H1 (cell line): ENCODE data around the gene PRUNE1. TPM values are rescaled to one million over a fixed set of nuclear protein-coding genes. Genes with fewer than 3 reads are reported as not detected.

ENCODE experiments used
- CTCF ChIA-PET: fragments of 300-600 bp; sonication (Branson Sonifier 250); formaldehyde crosslinking; loops from one replicate; lab custom pipeline; 2021; ENCODE audit not compliant: partially characterized antibody; lab: Charles Lee
- POLR2A ChIA-PET: fragments of 300-600 bp; sonication (Branson Sonifier 250); formaldehyde crosslinking; loops from one replicate; lab custom pipeline; 2021; ENCODE audit warnings: inconsistent platforms; ENCODE audit not compliant: partially characterized antibody; lab: Charles Lee
- DNase-seq, 2 experiments: peaks; one replicate each; pipeline versions ENCODE4 v3.0.0 to v3.0.0-alpha.2; 2010 to 2022; ENCODE audit warnings: low spot score in 2 of 2, low read depth in 1 of 2, mixed read lengths in 1 of 2
- FAIRE-seq: peaks from 2 replicates; lab custom pipeline; 2011; peaks lifted over from hg19 to GRCh38; lab: Jason Lieb, UNC
- H2AFZ ChIP-seq: 2 replicates; pipeline ENCODE4 v1.8.1; 2012; ENCODE audit warnings: low read length, inconsistent platforms
- H2AK5ac ChIP-seq: 2 replicates; pipeline ENCODE4 v1.6.1; 2013; ENCODE audit warnings: low read depth, low read length
- H2BK120ac ChIP-seq: replicated peaks from 2 replicates; pipeline ENCODE3; 2013; ENCODE audit warnings: low read depth, low read length, inconsistent platforms
- H2BK12ac ChIP-seq: 2 replicates; pipeline ENCODE4 v1.6.1; 2013; ENCODE audit warnings: low read depth, low read length
- H2BK15ac ChIP-seq: 2 replicates; pipeline ENCODE4 v1.6.1; 2013; ENCODE audit warnings: low read length
- H2BK20ac ChIP-seq: 2 replicates; pipeline ENCODE4 v1.6.1; 2013; ENCODE audit warnings: low read length
- H2BK5ac ChIP-seq: 2 replicates; pipeline ENCODE4 v1.6.1; 2013; ENCODE audit warnings: low read depth, low read length
- H3K14ac ChIP-seq: 2 replicates; pipeline ENCODE4 v1.6.1; 2013; ENCODE audit warnings: inconsistent platforms; ENCODE audit not compliant: insufficient read length
- H3K18ac ChIP-seq: 2 replicates; pipeline ENCODE4 v1.6.1; 2013; ENCODE audit warnings: low read length; ENCODE audit errors: extremely low read depth
- H3K23ac ChIP-seq: 2 replicates; pipeline ENCODE4 v1.6.1; 2013; ENCODE audit warnings: inconsistent platforms; ENCODE audit not compliant: insufficient read length
- H3K23me2 ChIP-seq: 2 replicates; pipeline ENCODE4 v1.6.1; 2013; ENCODE audit warnings: low read depth, low read length
- H3K27ac ChIP-seq: 2 replicates; pipeline ENCODE4 v1.6.1; 2011; ENCODE audit warnings: low read depth, low read length, inconsistent platforms
- H3K27me3 ChIP-seq, 4 experiments: replicated peaks in 1 of 4; 1 replicate in 1 of 4; 2 replicates in 3 of 4; pipeline versions ENCODE4 v1.6.1 to v1.8.1; 2011 to 2013; ENCODE audit warnings: low read length in 3 of 4, mild to moderate bottlenecking in 3 of 4, inconsistent platforms in 2 of 4, mixed read lengths in 2 of 4, moderate library complexity in 1 of 4; ENCODE audit not compliant: control insufficient read depth in 3 of 4, insufficient read depth in 3 of 4; ENCODE audit errors: extremely low read depth in 1 of 4
- H3K36me3 ChIP-seq, 4 experiments: 2 replicates each; pipeline versions ENCODE4 v1.6.1 to v1.8.1; 2011 to 2013; ENCODE audit warnings: mild to moderate bottlenecking in 4 of 4, low read length in 3 of 4, moderate library complexity in 2 of 4, control low read depth in 1 of 4, inconsistent platforms in 1 of 4; ENCODE audit not compliant: insufficient read depth in 4 of 4, control insufficient read depth in 2 of 4
- H3K4ac ChIP-seq: replicated peaks from 2 replicates; pipeline ENCODE3; 2013; ENCODE audit warnings: low read length, low read depth, mixed read lengths, inconsistent platforms; ENCODE audit not compliant: insufficient read length
- H3K4me1 ChIP-seq, 4 experiments: replicated peaks in 1 of 4; 1 replicate in 1 of 4; 2 replicates in 3 of 4; pipeline versions ENCODE4 v1.6.1 to v1.8.1; 2011 to 2013; ENCODE audit warnings: low read length in 3 of 4, inconsistent platforms in 2 of 4, mixed read lengths in 1 of 4; ENCODE audit not compliant: insufficient read depth in 4 of 4, control insufficient read depth in 3 of 4
- H3K4me2 ChIP-seq, 2 experiments: 2 replicates each; pipeline versions ENCODE4 v1.6.1 to v1.8.1; 2011 to 2013; ENCODE audit warnings: low read depth in 2 of 2, low read length in 2 of 2, control low read depth in 1 of 2, inconsistent platforms in 1 of 2, mild to moderate bottlenecking in 1 of 2; ENCODE audit not compliant: insufficient read depth in 1 of 2
- H3K4me3 ChIP-seq, 4 experiments: fragments of 200-600, 300-600 bp in 1 of 4; sonication (generic), shearing (Covaris generic), sonication (Bioruptor Twin) in 1 of 4; 2 replicates each; pipeline versions ENCODE4 v1.5.1 to v1.8.1; 2011 to 2016; ENCODE audit warnings: low read length in 4 of 4, low read depth in 3 of 4, control low read depth in 2 of 4, inconsistent platforms in 2 of 4, mild to moderate bottlenecking in 2 of 4, mixed read lengths in 1 of 4, moderate library complexity in 1 of 4; ENCODE audit not compliant: insufficient read depth in 2 of 4; ENCODE audit errors: extremely low read depth in 1 of 4
- H3K56ac ChIP-seq: replicated peaks from 2 replicates; pipeline ENCODE3; 2013; ENCODE audit warnings: low read depth, mild to moderate bottlenecking, mixed read lengths, low read length, inconsistent platforms; ENCODE audit not compliant: insufficient read length
- H3K79me1 ChIP-seq: 2 replicates; pipeline ENCODE4 v1.6.1; 2013; ENCODE audit warnings: low read depth, low read length, control low read depth
- H3K79me2 ChIP-seq, 2 experiments: 2 replicates each; pipeline versions ENCODE4 v1.6.1 to v1.8.1; 2012 to 2013; ENCODE audit warnings: low read length in 2 of 2, mild to moderate bottlenecking in 2 of 2, inconsistent platforms in 1 of 2; ENCODE audit not compliant: insufficient read depth in 2 of 2, control insufficient read depth in 1 of 2
- H3K9ac ChIP-seq, 4 experiments: replicated peaks in 1 of 4; 1 replicate in 1 of 4; 2 replicates in 3 of 4; pipeline versions ENCODE4 v1.6.1 to v1.8.1; 2011 to 2013; ENCODE audit warnings: low read depth in 3 of 4, low read length in 3 of 4, control low read depth in 2 of 4, mild to moderate bottlenecking in 2 of 4, moderate library complexity in 2 of 4, inconsistent platforms in 1 of 4; ENCODE audit errors: extremely low read depth in 1 of 4
- H3K9me3 ChIP-seq, 2 experiments: 2 replicates each; pipeline versions ENCODE4 v1.6.1 to v1.8.1; 2012 to 2013; ENCODE audit warnings: mild to moderate bottlenecking in 2 of 2, moderate library complexity in 2 of 2, control low read depth in 1 of 2, inconsistent platforms in 1 of 2, low read depth in 1 of 2, low read length in 1 of 2, mixed read lengths in 1 of 2; ENCODE audit not compliant: insufficient read depth in 2 of 2
- H4K20me1 ChIP-seq, 2 experiments: replicated peaks in 1 of 2; 2 replicates each; pipeline versions ENCODE3 to v1.8.1; 2011 to 2013; ENCODE audit warnings: inconsistent platforms in 2 of 2, low read length in 2 of 2, mild to moderate bottlenecking in 1 of 2; ENCODE audit not compliant: insufficient read depth in 2 of 2, control insufficient read depth in 1 of 2
- H4K5ac ChIP-seq: 2 replicates; pipeline ENCODE4 v1.6.1; 2013; ENCODE audit warnings: low read length, low read depth, mixed read lengths, inconsistent platforms; ENCODE audit not compliant: insufficient read length
- H4K8ac ChIP-seq: 2 replicates; pipeline ENCODE4 v1.8.0; 2013; ENCODE audit warnings: mild to moderate bottlenecking, moderate library complexity, low read length, inconsistent platforms; ENCODE audit not compliant: insufficient read depth; ENCODE audit errors: extremely low read depth
- H4K91ac ChIP-seq: replicated peaks from 2 replicates; pipeline ENCODE3; 2013; ENCODE audit warnings: low read length, mixed read lengths, inconsistent platforms; ENCODE audit not compliant: insufficient read length
- BCL11A ChIP-seq, 2 experiments: IDR thresholded peaks; one replicate each; pipeline ENCODE4 v1.6.1; 2011; ENCODE audit warnings: low read depth in 2 of 2, low read length in 2 of 2, mild to moderate bottlenecking in 2 of 2
- CHD2 ChIP-seq: IDR thresholded peaks from 2 replicates; pipeline ENCODE4 v1.6.1; 2012; ENCODE audit warnings: low read length, improper control_type of control experiment
- CTBP2 ChIP-seq: IDR thresholded peaks from 2 replicates; pipeline ENCODE4 v1.7.0; 2011; ENCODE audit warnings: borderline replicate concordance, mild to moderate bottlenecking, moderate library complexity, mixed read lengths, low read length; ENCODE audit not compliant: insufficient read depth, insufficient read length
- CTCF ChIP-seq, 3 experiments: IDR thresholded peaks; 1 replicate in 2 of 3; 2 replicates in 1 of 3; pipeline versions ENCODE4 v1.5.1 to v1.6.1; 2011; ENCODE audit warnings: low read length in 3 of 3, mild to moderate bottlenecking in 3 of 3, inconsistent platforms in 2 of 3, low read depth in 1 of 3, moderate library complexity in 1 of 3; ENCODE audit not compliant: insufficient read depth in 1 of 3; ENCODE audit errors: control extremely low read depth in 1 of 3
- EP300 ChIP-seq, 2 experiments: IDR thresholded peaks; 1 replicate in 1 of 2; 2 replicates in 1 of 2; pipeline ENCODE4 v1.6.1; 2011 to 2012; ENCODE audit warnings: low read depth in 2 of 2, low read length in 2 of 2, mild to moderate bottlenecking in 2 of 2, borderline replicate concordance in 1 of 2, inconsistent platforms in 1 of 2, moderate library complexity in 1 of 2
- GTF2F1 ChIP-seq: IDR thresholded peaks from 2 replicates; pipeline ENCODE4 v1.6.1; 2012; ENCODE audit warnings: low read depth, low read length, improper control_type of control experiment, borderline replicate concordance
- KDM1A ChIP-seq: fragments of 200-600, 300-600 bp; sonication (generic); IDR thresholded peaks from 2 replicates; pipeline ENCODE4 v1.7.1; 2016; ENCODE audit warnings: mild to moderate bottlenecking, low read length, borderline replicate concordance
- PHF8 ChIP-seq: fragments of 200-600 bp; sonication (generic); conservative IDR thresholded peaks from 2 replicates; pipeline ENCODE4 v1.7.1; 2012; ENCODE audit warnings: low read depth, mild to moderate bottlenecking, inconsistent platforms, low read length, moderate library complexity
- POLR2AphosphoS5 ChIP-seq: IDR thresholded peaks from 2 replicates; pipeline ENCODE4 v1.6.1; 2011; ENCODE audit warnings: low read depth, low read length
- SIX5 ChIP-seq: IDR thresholded peaks from 2 replicates; pipeline ENCODE4 v1.6.1; 2011; ENCODE audit warnings: mild to moderate bottlenecking, low read depth, low read length
- WGBS, 2 experiments: shearing (Covaris generic) in 1 of 2; methylation state at CpG; one replicate each; pipeline versions ENCODE4 v1.1.6 to v1.1.7; 2013 to 2015; ENCODE audit warnings: low lambda C conversion rate in 2 of 2, mixed read lengths in 2 of 2, inconsistent platforms in 1 of 2, low coverage in 1 of 2, missing lambda C conversion rate in 1 of 2; ENCODE audit not compliant: insufficient replicate concordance in 2 of 2, insufficient coverage in 1 of 2, insufficient read length in 1 of 2; ENCODE audit errors: extremely low coverage in 1 of 2, missing lambda C conversion rate in 1 of 2; 5-methylcytosine and 5-hydroxymethylcytosine counted together
- polyA plus RNA-seq, 7 experiments: library from polyadenylated mRNA; depleted of rRNA in 3 of 7; stranded (reverse) in 5 of 7; unstranded in 2 of 7; fragments of >200 nt in 5 of 7; fragments of 200-250 nt in 2 of 7; gene quantifications; 1 replicate in 5 of 7; 2 replicates in 1 of 7; 4 replicates in 1 of 7; pipeline versions ENCODE4 v1.2.1 to v1.2.3, GENCODE V29; 2011 to 2013; ENCODE audit warnings: missing spikeins in 2 of 7, mixed read lengths in 2 of 7
- total RNA-seq: library from RNA; stranded (reverse); fragmentation: NEBNext Ultra II Directional; extraction: Animal tissue kit (Norgen Biotek cat#: 25700); gene quantifications from 2 replicates; pipeline ENCODE4 v1.2.1, GENCODE V29; 2021

The PRUNE1 gene
- total and polyA plus RNA-seq, 2 of the 8 experiments (the other 6 are each of a cell fraction or from before 2014, with no cell fraction given), result 32.8 to 54.2 TPM

- Histone ChIP-seq H3K4me3 (no peak overlapping the region), H4K20me1 (no peaks in the 10 kb centered on the region), H2AFZ (peak overlapping the region; percentile 60; the same call in 1 of the 2 replicates), H3K9me3 (no peaks in the 10 kb centered on the region), H2BK15ac (no peak overlapping the region), H3K4me1 (peaks cover 0 to 4% (median 0%) of the 10 kb centered on the region in 4 experiments; a peak in 1 of 7 replicates), H3K23me2 (no peaks in the 10 kb centered on the region), H3K27ac (0 out of 2 replicates have a peak overlapping the region, but pooled peaks have one; percentile 51), H3K56ac (no peak overlapping the region), H3K79me1 (no peaks in the 10 kb centered on the region), H3K23ac (no peak overlapping the region), H2BK120ac (no peak overlapping the region), H3K14ac (no peak overlapping the region), H3K9ac (peak overlapping the region in 1 of 4 experiments; percentile 12; a peak in 1 of 7 replicates), H3K4ac (no peak overlapping the region), H2BK5ac (peak overlapping the region; percentile 77), H3K36me3 (peaks cover 0 to 7% (median 5%) of the 10 kb centered on the region in 4 experiments; a peak in 6 of 8 replicates), H4K91ac (no peak overlapping the region), H2BK20ac (no peak overlapping the region; the same call in 1 of the 2 replicates), H4K5ac (no peak overlapping the region), H3K18ac (peak overlapping the region; percentile 17; the same call in 1 of the 2 replicates), H3K27me3 (no peaks in the 10 kb centered on the region), H2AK5ac (peak overlapping the region; percentile 93), H3K4me2 (no peak overlapping the region), H2BK12ac (peak overlapping the region; percentile 77), H3K79me2 (no peaks in the 10 kb centered on the region), H4K8ac (no peak overlapping the region)
- FAIRE-seq (no peak), DNase-seq (no peak)
- CTCF ChIA-PET, result interaction anchor here (0.5 to 7.0 kb wide), 31 partner anchors 10 to 577 kb away, joined by 3 to 183 read pairs (median 3); partner anchors contain the start of genes ANXA9, CDC42SE1, CERS2 and MINDY1
- POLR2A ChIA-PET, result interaction anchor here (0.6 to 6.3 kb wide), 7 partner anchors 11 to 380 kb away, joined by 3 to 44 read pairs (median 4); partner anchors contain the start of genes ANXA9 and MINDY1
- WGBS, 2 experiments, result 88% methylated on average over 4 of the region's 4 CpGs; no CpG with 5 or more reads in 1 of the 2 experiments
- TF ChIP-seq CTCF (IDR thresholded peaks at IDR 0.05; ENCODE audit: control extremely low read depth in 1 of 3, insufficient read depth in 1 of 3, low read depth in 1 of 3, low read length in 3 of 3), result no peak
- TF ChIP-seq KDM1A, result no peak
- no peak for TF ChIP-seq SIX5
- TF ChIP-seq POLR2AphosphoS5, result no peak
- TF ChIP-seq CHD2, result no peak
- TF ChIP-seq PHF8, result no peak
- no peak for TF ChIP-seq CTBP2
- TF ChIP-seq BCL11A (IDR thresholded peaks at IDR 0.05; ENCODE audit: low read depth in 2 of 2, low read length in 2 of 2), result no peak
- no peak for TF ChIP-seq EP300 (IDR thresholded peaks at IDR 0.05; ENCODE audit: borderline replicate concordance in 1 of 2, low read depth in 2 of 2, low read length in 2 of 2)
- no peak for TF ChIP-seq GTF2F1
Observed at GRCh38 chr1:150995460-150995859, 12.8 kb upstream of the PRUNE1 start.
